ENCODE data around the gene BRCA2. TPM values are rescaled to one million over a fixed set of nuclear protein-coding genes. Genes with fewer than 3 reads are reported as not detected.

The BRCA2 gene
- total RNA-seq, 1 experiment from 2014 or later = 29.8 TPM

GRCh38 chr13:32378012-32378411, 62.7 kb downstream of the BRCA2 start:
- DNase-seq = no peak
- no peak for TF ChIP-seq CTCF (IDR thresholded peaks at IDR 0.05; ENCODE audit: insufficient read depth in 1 of 2, low read depth in 1 of 2, low read length in 1 of 2, severe bottlenecking in 1 of 2, unreplicated experiment in 1 of 2)
- POLR2A ChIA-PET = no interaction called here
- Mint-ChIP-seq H3K36me3 (ENCODE audit: insufficient read depth, unreplicated experiment) (peaks cover 28% of the 10 kb centered on the region), H3K27ac (ENCODE audit: unreplicated experiment) (no peak overlapping the region), H3K9me3 (ENCODE audit: unreplicated experiment) (peaks cover 20% of the 10 kb centered on the region), H3K27me3 (ENCODE audit: insufficient read depth, unreplicated experiment) (no peaks in the 10 kb centered on the region), H3K4me3 (ENCODE audit: unreplicated experiment) (no peak overlapping the region), H3K4me1 (ENCODE audit: low read depth, unreplicated experiment) (no peaks in the 10 kb centered on the region)
- Histone ChIP-seq H3K4me1 (no peaks in the 10 kb centered on the region), H3K27me3 (replicated peaks; ENCODE audit: control insufficient read depth, insufficient read depth, low read length) (no peaks in the 10 kb centered on the region), H3K36me3 (ENCODE audit: control insufficient read depth, insufficient read depth, low read length) (peaks cover 5% of the 10 kb centered on the region), H3K4me3 (ENCODE audit: low read depth, low read length) (no peak overlapping the region), H3K9me3 (0 out of 2 replicates have a peak, but pooled peaks cover 3% of the 10 kb centered on the region)
- CTCF ChIA-PET = interaction anchor here (1.7 kb wide), 1 partner anchor 203 kb away, joined by 5 read pairs; no protein-coding TSS in a partner anchor
- intact Hi-C loops (cut with micrococcal nuclease; ENCODE audit: unreplicated experiment) = loop anchor here (1.0 kb wide), 1 partner anchor 203 kb away; no protein-coding TSS in a partner anchor
- BruUV-seq (replicated peaks) = no TSS peak

GRCh38 chr13:32381539-32381938, 66.2 kb downstream of the BRCA2 start:
- CTCF ChIA-PET = no interaction called here
- Mint-ChIP-seq H3K4me1 (ENCODE audit: low read depth, unreplicated experiment) (no peaks in the 10 kb centered on the region), H3K36me3 (ENCODE audit: insufficient read depth, unreplicated experiment) (peaks cover 10% of the 10 kb centered on the region), H3K9me3 (ENCODE audit: unreplicated experiment) (no peaks in the 10 kb centered on the region), H3K4me3 (ENCODE audit: unreplicated experiment) (no peak overlapping the region), H3K27ac (ENCODE audit: unreplicated experiment) (no peak overlapping the region), H3K27me3 (ENCODE audit: insufficient read depth, unreplicated experiment) (no peaks in the 10 kb centered on the region)
- H3K4me3 ChIP-seq (ENCODE audit: low read depth, low read length) = no peak overlapping the region
- H3K36me3 ChIP-seq (ENCODE audit: control insufficient read depth, insufficient read depth, low read length) = no peaks in the 10 kb centered on the region
- H3K9me3 ChIP-seq = no peaks in the 10 kb centered on the region
- no peaks in the 10 kb centered on the region for H3K27me3 ChIP-seq (replicated peaks; ENCODE audit: control insufficient read depth, insufficient read depth, low read length)
- DNase-seq = peak in 1 of 2 experiments; percentile 42
- H3K4me1 ChIP-seq = no peaks in the 10 kb centered on the region
- BruUV-seq (replicated peaks) = no TSS peak
- POLR2A ChIA-PET = no interaction called here
- peak in 1 of 2 experiments; percentile 53 for TF ChIP-seq CTCF (IDR thresholded peaks at IDR 0.05; ENCODE audit: insufficient read depth in 1 of 2, low read depth in 1 of 2, low read length in 1 of 2, severe bottlenecking in 1 of 2, unreplicated experiment in 1 of 2)
- intact Hi-C loops (cut with micrococcal nuclease; ENCODE audit: unreplicated experiment) = loop anchor here (1.0 kb wide), 1 partner anchor 62 kb away; no protein-coding TSS in a partner anchor

- H3K9me3 Mint-ChIP-seq (ENCODE audit: unreplicated experiment) = no peaks in the 10 kb centered on the region
- CTCF ChIA-PET = no interaction called here
Measured at GRCh38 chr13:32383836-32384618, 68.7 kb downstream of the BRCA2 start.

More at GRCh38 chr13:32383836-32384618, 68.7 kb downstream of the BRCA2 start:
- Histone ChIP-seq H3K9me3 (no peaks in the 10 kb centered on the region), H3K4me3 (ENCODE audit: low read depth, low read length) (no peak overlapping the region), H3K27me3 (replicated peaks; ENCODE audit: control insufficient read depth, insufficient read depth, low read length) (no peaks in the 10 kb centered on the region), H3K36me3 (ENCODE audit: control insufficient read depth, insufficient read depth, low read length) (no peaks in the 10 kb centered on the region), H3K4me1 (no peaks in the 10 kb centered on the region)
- no peak for DNase-seq
- intact Hi-C loops (cut with micrococcal nuclease; ENCODE audit: unreplicated experiment) = no loop called here
- H3K4me1 Mint-ChIP-seq (ENCODE audit: low read depth, unreplicated experiment) = no peaks in the 10 kb centered on the region
- H3K27ac Mint-ChIP-seq (ENCODE audit: unreplicated experiment) = no peak overlapping the region
- POLR2A ChIA-PET = no interaction called here
- TF ChIP-seq CTCF (IDR thresholded peaks at IDR 0.05; ENCODE audit: insufficient read depth in 1 of 2, low read depth in 1 of 2, low read length in 1 of 2, severe bottlenecking in 1 of 2, unreplicated experiment in 1 of 2) = no peak
- no TSS peak for BruUV-seq (replicated peaks)
- H3K36me3 Mint-ChIP-seq (ENCODE audit: insufficient read depth, unreplicated experiment) = peaks cover 5% of the 10 kb centered on the region
- no peak overlapping the region for H3K4me3 Mint-ChIP-seq (ENCODE audit: unreplicated experiment)
- H3K27me3 Mint-ChIP-seq (ENCODE audit: insufficient read depth, unreplicated experiment) = no peaks in the 10 kb centered on the region
